ENCODE results near the gene RAD51B.

DNA sequence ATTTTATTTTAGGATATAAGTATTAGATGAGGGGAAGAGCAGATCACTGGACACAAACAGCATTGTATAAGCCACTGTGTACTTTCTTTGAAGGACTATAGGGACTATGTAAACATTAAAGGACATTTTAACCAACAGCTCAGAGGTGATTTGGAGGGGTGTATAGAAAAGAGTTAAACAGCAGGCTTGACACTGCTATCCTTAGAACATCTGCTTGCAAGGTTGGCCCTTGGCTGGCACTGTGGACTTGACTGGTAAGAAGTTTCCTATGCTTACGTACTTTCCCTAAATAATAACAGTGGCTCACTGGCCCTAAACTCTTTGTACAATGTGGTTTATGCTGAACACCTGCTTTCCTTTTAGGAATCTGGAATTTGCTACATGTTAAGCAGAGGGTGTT is 31.9 kb upstream of the RAD51B start:
- TF ChIP-seq, protein P1, sequence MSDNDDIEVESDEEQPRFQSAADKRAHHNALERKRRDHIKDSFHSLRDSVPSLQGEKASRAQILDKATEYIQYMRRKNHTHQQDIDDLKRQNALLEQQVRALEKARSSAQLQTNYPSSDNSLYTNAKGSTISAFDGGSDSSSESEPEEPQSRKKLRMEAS (CRISPR knock-in tag; IDR thresholded peaks at IDR 0.05), result no peak
- TF ChIP-seq, protein P2, sequence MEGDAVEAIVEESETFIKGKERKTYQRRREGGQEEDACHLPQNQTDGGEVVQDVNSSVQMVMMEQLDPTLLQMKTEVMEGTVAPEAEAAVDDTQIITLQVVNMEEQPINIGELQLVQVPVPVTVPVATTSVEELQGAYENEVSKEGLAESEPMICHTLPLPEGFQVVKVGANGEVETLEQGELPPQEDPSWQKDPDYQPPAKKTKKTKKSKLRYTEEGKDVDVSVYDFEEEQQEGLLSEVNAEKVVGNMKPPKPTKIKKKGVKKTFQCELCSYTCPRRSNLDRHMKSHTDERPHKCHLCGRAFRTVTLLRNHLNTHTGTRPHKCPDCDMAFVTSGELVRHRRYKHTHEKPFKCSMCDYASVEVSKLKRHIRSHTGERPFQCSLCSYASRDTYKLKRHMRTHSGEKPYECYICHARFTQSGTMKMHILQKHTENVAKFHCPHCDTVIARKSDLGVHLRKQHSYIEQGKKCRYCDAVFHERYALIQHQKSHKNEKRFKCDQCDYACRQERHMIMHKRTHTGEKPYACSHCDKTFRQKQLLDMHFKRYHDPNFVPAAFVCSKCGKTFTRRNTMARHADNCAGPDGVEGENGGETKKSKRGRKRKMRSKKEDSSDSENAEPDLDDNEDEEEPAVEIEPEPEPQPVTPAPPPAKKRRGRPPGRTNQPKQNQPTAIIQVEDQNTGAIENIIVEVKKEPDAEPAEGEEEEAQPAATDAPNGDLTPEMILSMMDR (IDR thresholded peaks at IDR 0.05), result no peak
- TF ChIP-seq, protein P3, sequence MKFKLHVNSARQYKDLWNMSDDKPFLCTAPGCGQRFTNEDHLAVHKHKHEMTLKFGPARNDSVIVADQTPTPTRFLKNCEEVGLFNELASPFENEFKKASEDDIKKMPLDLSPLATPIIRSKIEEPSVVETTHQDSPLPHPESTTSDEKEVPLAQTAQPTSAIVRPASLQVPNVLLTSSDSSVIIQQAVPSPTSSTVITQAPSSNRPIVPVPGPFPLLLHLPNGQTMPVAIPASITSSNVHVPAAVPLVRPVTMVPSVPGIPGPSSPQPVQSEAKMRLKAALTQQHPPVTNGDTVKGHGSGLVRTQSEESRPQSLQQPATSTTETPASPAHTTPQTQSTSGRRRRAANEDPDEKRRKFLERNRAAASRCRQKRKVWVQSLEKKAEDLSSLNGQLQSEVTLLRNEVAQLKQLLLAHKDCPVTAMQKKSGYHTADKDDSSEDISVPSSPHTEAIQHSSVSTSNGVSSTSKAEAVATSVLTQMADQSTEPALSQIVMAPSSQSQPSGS (CRISPR knock-in tag; IDR thresholded peaks at IDR 0.05; ENCODE audit: borderline replicate concordance, low read depth), result no peak
- TF ChIP-seq, protein P4, sequence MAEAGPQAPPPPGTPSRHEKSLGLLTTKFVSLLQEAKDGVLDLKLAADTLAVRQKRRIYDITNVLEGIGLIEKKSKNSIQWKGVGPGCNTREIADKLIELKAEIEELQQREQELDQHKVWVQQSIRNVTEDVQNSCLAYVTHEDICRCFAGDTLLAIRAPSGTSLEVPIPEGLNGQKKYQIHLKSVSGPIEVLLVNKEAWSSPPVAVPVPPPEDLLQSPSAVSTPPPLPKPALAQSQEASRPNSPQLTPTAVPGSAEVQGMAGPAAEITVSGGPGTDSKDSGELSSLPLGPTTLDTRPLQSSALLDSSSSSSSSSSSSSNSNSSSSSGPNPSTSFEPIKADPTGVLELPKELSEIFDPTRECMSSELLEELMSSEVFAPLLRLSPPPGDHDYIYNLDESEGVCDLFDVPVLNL (CRISPR knock-in tag; IDR thresholded peaks at IDR 0.05; ENCODE audit: borderline replicate concordance, low read depth), result no peak
- TF ChIP-seq, protein P5, sequence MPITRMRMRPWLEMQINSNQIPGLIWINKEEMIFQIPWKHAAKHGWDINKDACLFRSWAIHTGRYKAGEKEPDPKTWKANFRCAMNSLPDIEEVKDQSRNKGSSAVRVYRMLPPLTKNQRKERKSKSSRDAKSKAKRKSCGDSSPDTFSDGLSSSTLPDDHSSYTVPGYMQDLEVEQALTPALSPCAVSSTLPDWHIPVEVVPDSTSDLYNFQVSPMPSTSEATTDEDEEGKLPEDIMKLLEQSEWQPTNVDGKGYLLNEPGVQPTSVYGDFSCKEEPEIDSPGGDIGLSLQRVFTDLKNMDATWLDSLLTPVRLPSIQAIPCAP (CRISPR knock-in tag; IDR thresholded peaks at IDR 0.05), result no peak
